OCI-LY3 (cell line): ENCODE measurements around the gene ZNF500.

Experiments
- H2AFZ ChIP-seq: fragments of 200-600, 300-600 bp; shearing (Covaris generic); 2 replicates; pipeline ENCODE4 v1.6.0; 2014; ENCODE audit warnings: antibody characterized with exemption, low read depth, low read length
- H3K27ac ChIP-seq: fragments of 200-600, 300-600 bp; sonication (generic); 2 replicates; pipeline ENCODE4 v1.5.1; 2014; ENCODE audit warnings: mild to moderate bottlenecking, low read length, moderate library complexity, mixed read lengths
- H3K27me3 ChIP-seq: fragments of 200-600, 300-600 bp; sonication (generic); 2 replicates; pipeline ENCODE4 v1.6.1; 2014; ENCODE audit warnings: low read depth, low read length, mixed read lengths
- H3K36me3 ChIP-seq: fragments of 200-600, 300-600 bp; sonication (generic); replicated peaks from 2 replicates; pipeline ENCODE3; 2014; ENCODE audit warnings: low read depth, low read length, mixed read lengths
- H3K4me1 ChIP-seq: fragments of 300-600, 200-600 bp; sonication (generic); 2 replicates; pipeline ENCODE4 v1.6.1; 2014; ENCODE audit warnings: low read length, mixed read lengths
- H3K4me2 ChIP-seq: fragments of 200-600, 300-600 bp; sonication (generic); 2 replicates; pipeline ENCODE4 v1.6.1; 2014; ENCODE audit warnings: low read length, mixed read lengths
- H3K4me3 ChIP-seq: fragments of 300-600, 200-600 bp; sonication (generic); 2 replicates; pipeline ENCODE4 v1.5.1; 2014; ENCODE audit warnings: antibody characterized with exemption, mild to moderate bottlenecking, low read length, moderate library complexity
- H3K79me2 ChIP-seq: fragments of 300-600, 200-600 bp; shearing (Covaris generic); 2 replicates; pipeline ENCODE4 v1.6.1; 2014; ENCODE audit warnings: mild to moderate bottlenecking, low read length, mixed read lengths
- H3K9ac ChIP-seq: fragments of 300-600, 200-600 bp; shearing (Covaris generic); 2 replicates; pipeline ENCODE4 v1.6.0; 2014; ENCODE audit warnings: mild to moderate bottlenecking, low read length, moderate library complexity
- H3K9me3 ChIP-seq: fragments of 200-600, 300-600 bp; shearing (Covaris generic); 2 replicates; pipeline ENCODE4 v1.6.1; 2014; ENCODE audit warnings: low read length, mixed read lengths; ENCODE audit not compliant: insufficient read depth
- H4K20me1 ChIP-seq: fragments of 200-600, 300-600 bp; sonication (generic); 2 replicates; pipeline ENCODE4 v1.6.1; 2016; ENCODE audit warnings: low read length, mixed read lengths; ENCODE audit not compliant: insufficient read depth
- EZH2phosphoT487 ChIP-seq: fragments of 200-600 bp; shearing (Covaris generic); IDR thresholded peaks from 2 replicates; pipeline ENCODE4 v1.6.1; 2018; ENCODE audit warnings: antibody characterized with exemption, mixed run types, low read depth
- TF ChIP-seq, protein P1 (sequence below): fragments of 200-600, 300-600 bp; sonication (generic); IDR thresholded peaks from 2 replicates; pipeline ENCODE4 v1.5.1; 2014; ENCODE audit warnings: antibody characterized with exemption, low read length, low read depth

Gene ZNF500

DNA sequence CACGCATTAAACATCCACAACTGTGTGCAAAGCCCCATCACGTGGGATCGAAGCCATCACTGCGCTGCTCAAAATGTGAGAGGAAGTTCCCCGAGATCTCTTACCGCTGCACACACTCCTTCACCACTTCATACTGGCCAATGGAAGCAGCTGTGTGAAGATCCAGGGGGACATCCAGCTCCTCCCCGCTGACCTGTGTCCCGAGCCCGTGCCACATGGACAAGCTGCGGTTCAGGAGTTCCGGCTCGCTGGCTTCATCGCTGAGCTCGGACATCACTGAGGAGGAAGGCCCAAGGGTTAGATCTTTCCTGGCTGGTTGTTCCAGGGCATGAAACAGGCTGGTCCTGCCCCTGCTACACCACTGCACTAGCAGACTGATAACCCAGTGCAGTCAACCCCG is 37.1 kb downstream of the ZNF500 start:
- Histone ChIP-seq H3K27ac (no peak overlapping the region), H3K27me3 (no peaks in the 10 kb centered on the region), H3K79me2 (peaks cover 23% of the 10 kb centered on the region), H3K36me3 (peaks cover 5% of the 10 kb centered on the region), H3K4me3 (no peak overlapping the region), H3K4me2 (no peak overlapping the region), H3K9ac (no peak overlapping the region), H3K4me1 (no peaks in the 10 kb centered on the region), H2AFZ (no peak overlapping the region), H4K20me1 (no peaks in the 10 kb centered on the region), H3K9me3 (no peaks in the 10 kb centered on the region)
- TF ChIP-seq EZH2phosphoT487 = no peak
- TF ChIP-seq, protein P1, sequence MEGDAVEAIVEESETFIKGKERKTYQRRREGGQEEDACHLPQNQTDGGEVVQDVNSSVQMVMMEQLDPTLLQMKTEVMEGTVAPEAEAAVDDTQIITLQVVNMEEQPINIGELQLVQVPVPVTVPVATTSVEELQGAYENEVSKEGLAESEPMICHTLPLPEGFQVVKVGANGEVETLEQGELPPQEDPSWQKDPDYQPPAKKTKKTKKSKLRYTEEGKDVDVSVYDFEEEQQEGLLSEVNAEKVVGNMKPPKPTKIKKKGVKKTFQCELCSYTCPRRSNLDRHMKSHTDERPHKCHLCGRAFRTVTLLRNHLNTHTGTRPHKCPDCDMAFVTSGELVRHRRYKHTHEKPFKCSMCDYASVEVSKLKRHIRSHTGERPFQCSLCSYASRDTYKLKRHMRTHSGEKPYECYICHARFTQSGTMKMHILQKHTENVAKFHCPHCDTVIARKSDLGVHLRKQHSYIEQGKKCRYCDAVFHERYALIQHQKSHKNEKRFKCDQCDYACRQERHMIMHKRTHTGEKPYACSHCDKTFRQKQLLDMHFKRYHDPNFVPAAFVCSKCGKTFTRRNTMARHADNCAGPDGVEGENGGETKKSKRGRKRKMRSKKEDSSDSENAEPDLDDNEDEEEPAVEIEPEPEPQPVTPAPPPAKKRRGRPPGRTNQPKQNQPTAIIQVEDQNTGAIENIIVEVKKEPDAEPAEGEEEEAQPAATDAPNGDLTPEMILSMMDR = no peak

DNA sequence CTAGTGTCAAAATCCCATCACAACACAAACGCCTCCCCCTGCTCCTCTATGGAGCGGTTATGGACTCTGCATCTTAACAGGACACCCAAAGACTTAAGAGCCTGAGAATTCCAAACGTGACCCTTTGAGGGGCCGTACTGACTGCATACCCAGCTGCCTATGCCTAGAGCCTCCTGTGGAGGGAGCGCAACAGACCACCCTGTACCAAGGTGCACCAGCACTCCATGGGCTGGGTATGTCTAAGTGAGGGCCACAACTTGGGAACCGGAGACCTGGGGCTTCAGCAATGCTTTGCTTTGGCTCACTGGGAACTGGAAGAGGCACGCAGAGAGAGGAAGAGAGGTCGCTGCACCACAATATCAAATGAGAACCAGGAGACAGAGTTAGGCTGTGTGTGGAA is 38.3 kb downstream of the ZNF500 start:
- no peak overlapping the region for H2AFZ ChIP-seq
- H3K79me2 ChIP-seq = peaks cover 20% of the 10 kb centered on the region
- H3K4me2 ChIP-seq = no peak overlapping the region
- no peaks in the 10 kb centered on the region for H3K4me1 ChIP-seq
- H3K9ac ChIP-seq = no peak overlapping the region
- TF ChIP-seq EZH2phosphoT487 = no peak
- TF ChIP-seq, protein P1 = no peak
- H3K27me3 ChIP-seq = no peaks in the 10 kb centered on the region
- no peak overlapping the region for H3K4me3 ChIP-seq
- H3K9me3 ChIP-seq = no peaks in the 10 kb centered on the region
- H3K36me3 ChIP-seq = peaks cover 5% of the 10 kb centered on the region
- H4K20me1 ChIP-seq = no peaks in the 10 kb centered on the region
- no peak overlapping the region for H3K27ac ChIP-seq

DNA sequence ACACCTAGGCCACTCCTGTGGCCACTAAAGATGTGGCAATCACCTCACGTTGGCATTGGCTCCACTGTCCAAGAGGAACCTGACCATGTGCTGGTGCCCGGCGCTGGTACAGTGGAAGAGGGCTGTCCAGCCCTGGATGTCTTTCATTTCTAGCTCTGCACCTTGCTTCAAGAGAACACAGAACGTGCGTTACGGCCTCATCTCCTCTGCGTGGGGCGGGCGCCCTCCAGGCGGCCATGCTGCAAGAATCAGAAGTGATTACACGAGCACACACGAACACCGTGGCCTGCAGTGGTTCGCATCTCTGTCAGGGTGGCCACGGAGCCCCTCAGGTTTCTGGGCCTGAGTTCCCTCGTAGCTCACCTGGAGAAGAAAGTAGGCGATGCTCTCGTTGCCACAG is 40.3 kb downstream of the ZNF500 start:
- Histone ChIP-seq H3K27me3 (no peaks in the 10 kb centered on the region), H4K20me1 (no peaks in the 10 kb centered on the region), H3K9me3 (no peaks in the 10 kb centered on the region), H3K27ac (no peak overlapping the region), H3K36me3 (peaks cover 5% of the 10 kb centered on the region), H3K4me2 (no peak overlapping the region), H3K4me3 (no peak overlapping the region), H2AFZ (no peak overlapping the region), H3K9ac (no peak overlapping the region), H3K4me1 (no peaks in the 10 kb centered on the region), H3K79me2 (peaks cover under 1% of the 10 kb centered on the region; the same call in 1 of the 2 replicates)
- no peak for TF ChIP-seq EZH2phosphoT487
- TF ChIP-seq, protein P1 = no peak

DNA sequence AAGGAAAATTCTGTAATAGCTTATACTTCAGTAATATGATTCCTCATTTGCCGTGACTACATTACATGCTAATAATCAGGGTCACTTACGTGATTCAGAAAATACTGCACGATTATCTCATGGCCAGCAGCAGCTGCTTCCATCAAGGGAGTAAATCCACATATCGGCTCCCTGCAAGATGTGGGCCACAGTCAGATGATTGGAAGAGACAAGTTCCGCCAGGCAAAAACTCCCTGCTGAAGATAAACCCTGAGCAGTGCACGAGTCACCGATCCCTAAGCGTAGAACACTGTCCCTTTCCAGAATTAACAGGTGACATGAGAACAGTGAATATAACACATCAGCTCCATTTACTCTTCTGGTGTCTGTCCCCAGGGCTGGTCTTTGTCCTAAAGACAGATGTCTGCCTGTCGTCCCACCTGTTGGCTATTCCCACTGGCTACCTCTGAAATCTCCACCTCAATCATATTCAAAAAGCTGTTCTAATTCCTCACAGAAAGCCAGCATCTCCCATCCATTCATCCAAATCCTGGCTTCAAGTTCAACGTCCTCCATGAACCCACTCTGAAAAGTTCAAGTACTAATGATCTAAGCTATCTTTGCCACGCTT is 42.2 kb downstream of the ZNF500 start:
- H2AFZ ChIP-seq = no peak overlapping the region
- no peaks in the 10 kb centered on the region for H3K4me1 ChIP-seq
- H3K27ac ChIP-seq = no peak overlapping the region
- no peak overlapping the region for H3K4me3 ChIP-seq
- no peaks in the 10 kb centered on the region for H3K9me3 ChIP-seq
- TF ChIP-seq, protein P1 = no peak
- TF ChIP-seq EZH2phosphoT487 = no peak
- H3K36me3 ChIP-seq = peaks cover 2% of the 10 kb centered on the region
- no peaks in the 10 kb centered on the region for H4K20me1 ChIP-seq
- no peaks in the 10 kb centered on the region for H3K79me2 ChIP-seq
- H3K4me2 ChIP-seq = no peak overlapping the region
- no peaks in the 10 kb centered on the region for H3K27me3 ChIP-seq
- no peak overlapping the region for H3K9ac ChIP-seq
